ELF-1 (cell line): Measurements from ENCODE around the gene STK32B.

Experiments used
- DNase-seq: peaks from one replicate; pipeline ENCODE4 v3.0.0-alpha.2; 2016; ENCODE audit warnings: low read depth, low spot score

Gene STK32B

GRCh38 chr4:5469151-5469775 is 418.0 kb downstream of the STK32B start:
- no peak for DNase-seq

- DNase-seq = no peak
Measured at GRCh38 chr4:5469861-5470260, 418.6 kb downstream of the STK32B start.

- DNase-seq = no peak
Measured at GRCh38 chr4:5470318-5471198, 419.3 kb downstream of the STK32B start.

- DNase-seq = no peak
Measured at GRCh38 chr4:5471206-5471605, 419.9 kb downstream of the STK32B start.

GRCh38 chr4:5471691-5472090 is 420.4 kb downstream of the STK32B start:
- no peak for DNase-seq

GRCh38 chr4:5472160-5472591 is 420.9 kb downstream of the STK32B start:
- no peak for DNase-seq

- no peak for DNase-seq
Measured at GRCh38 chr4:5473125-5473524, 421.8 kb downstream of the STK32B start.

- DNase-seq = peak; percentile 11
Measured at GRCh38 chr4:5474756-5475155, 423.5 kb downstream of the STK32B start.

GRCh38 chr4:5477613-5478012 is 426.3 kb downstream of the STK32B start:
- no peak for DNase-seq

- DNase-seq = peak; percentile 8
Measured at GRCh38 chr4:5478169-5478568, 426.9 kb downstream of the STK32B start.

GRCh38 chr4:5478697-5479096 is 427.4 kb downstream of the STK32B start:
- no peak for DNase-seq

- no peak for DNase-seq
Measured at GRCh38 chr4:5479518-5480060, 428.3 kb downstream of the STK32B start.

- no peak for DNase-seq
Measured at GRCh38 chr4:5488413-5488812, 437.1 kb downstream of the STK32B start.

- DNase-seq = no peak
Measured at GRCh38 chr4:5489260-5489659, 438.0 kb downstream of the STK32B start.

GRCh38 chr4:5497489-5497888 is 446.2 kb downstream of the STK32B start:
- no peak for DNase-seq

GRCh38 chr4:5500165-5500564 is 448.9 kb downstream of the STK32B start:
- no peak for DNase-seq

GRCh38 chr4:5503336-5503936 is 452.2 kb downstream of the STK32B start:
- no peak for DNase-seq

GRCh38 chr4:5504486-5504885 is 453.2 kb downstream of the STK32B start:
- DNase-seq = no peak

- DNase-seq = no peak
Measured at GRCh38 chr4:5510504-5510903, 459.2 kb downstream of the STK32B start.

GRCh38 chr4:5511791-5512190 is 460.5 kb downstream of the STK32B start:
- DNase-seq = no peak

- DNase-seq = no peak
Measured at GRCh38 chr4:5515646-5516045, 464.4 kb downstream of the STK32B start.

- DNase-seq = no peak
Measured at GRCh38 chr4:5517372-5517771, 466.1 kb downstream of the STK32B start.
